Activated T-cell treated with anti-CD3 and anti-CD28 coated beads, Interleukin-2, amount 50 U/mL, for 24 hours (primary cell): ENCODE data around the gene FTO.

ENCODE experiments used
- DNase-seq: peaks from one replicate; pipeline ENCODE4 v3.0.0-alpha.2; 2020
- H3K27ac Mint-ChIP-seq: 2 replicates; pipeline ENCODE4 v1.8.0; 2020; ENCODE audit warnings: mild to moderate bottlenecking, mixed read lengths
- H3K27me3 Mint-ChIP-seq: 2 replicates; pipeline ENCODE4 v1.8.0; 2020; ENCODE audit warnings: mixed read lengths
- H3K36me3 Mint-ChIP-seq: 2 replicates; pipeline ENCODE4 v1.8.0; 2020; ENCODE audit warnings: low read depth, mixed read lengths
- H3K4me1 Mint-ChIP-seq: 2 replicates; pipeline ENCODE4 v1.8.0; 2020; ENCODE audit warnings: low read depth, mixed read lengths
- H3K4me3 Mint-ChIP-seq: 2 replicates; pipeline ENCODE4 v1.8.0; 2020; ENCODE audit warnings: mild to moderate bottlenecking, moderate library complexity, mixed read lengths
- H3K9me3 Mint-ChIP-seq: 2 replicates; pipeline ENCODE4 v1.8.0; 2020; ENCODE audit warnings: mixed read lengths

FTO gene

DNA sequence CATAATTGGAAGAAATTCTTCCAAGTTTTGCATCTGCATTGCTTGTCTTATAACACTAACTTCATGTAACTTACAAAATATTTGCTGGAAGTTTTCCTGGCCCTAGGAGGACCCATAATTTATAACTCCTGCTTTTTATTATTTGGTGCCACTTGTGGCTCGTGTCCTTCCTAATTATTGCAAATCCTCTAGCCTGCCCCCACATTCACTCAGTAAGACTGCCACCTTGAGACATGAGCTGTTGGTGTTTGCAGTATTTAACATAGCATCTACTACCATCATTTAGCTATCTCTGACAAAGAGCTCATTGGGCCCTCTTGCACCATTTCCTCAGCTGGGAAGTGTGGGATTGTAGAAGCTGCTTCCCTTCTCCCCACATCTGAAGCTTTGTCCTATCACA, 49.5 kb downstream of the FTO start:
- Mint-ChIP-seq H3K27ac (no peak overlapping the region), H3K9me3 (no peaks in the 10 kb centered on the region), H3K4me3 (no peak overlapping the region), H3K36me3 (peaks cover 3% of the 10 kb centered on the region), H3K27me3 (no peaks in the 10 kb centered on the region), H3K4me1 (peaks cover 23% of the 10 kb centered on the region)
- no peak for DNase-seq

DNA sequence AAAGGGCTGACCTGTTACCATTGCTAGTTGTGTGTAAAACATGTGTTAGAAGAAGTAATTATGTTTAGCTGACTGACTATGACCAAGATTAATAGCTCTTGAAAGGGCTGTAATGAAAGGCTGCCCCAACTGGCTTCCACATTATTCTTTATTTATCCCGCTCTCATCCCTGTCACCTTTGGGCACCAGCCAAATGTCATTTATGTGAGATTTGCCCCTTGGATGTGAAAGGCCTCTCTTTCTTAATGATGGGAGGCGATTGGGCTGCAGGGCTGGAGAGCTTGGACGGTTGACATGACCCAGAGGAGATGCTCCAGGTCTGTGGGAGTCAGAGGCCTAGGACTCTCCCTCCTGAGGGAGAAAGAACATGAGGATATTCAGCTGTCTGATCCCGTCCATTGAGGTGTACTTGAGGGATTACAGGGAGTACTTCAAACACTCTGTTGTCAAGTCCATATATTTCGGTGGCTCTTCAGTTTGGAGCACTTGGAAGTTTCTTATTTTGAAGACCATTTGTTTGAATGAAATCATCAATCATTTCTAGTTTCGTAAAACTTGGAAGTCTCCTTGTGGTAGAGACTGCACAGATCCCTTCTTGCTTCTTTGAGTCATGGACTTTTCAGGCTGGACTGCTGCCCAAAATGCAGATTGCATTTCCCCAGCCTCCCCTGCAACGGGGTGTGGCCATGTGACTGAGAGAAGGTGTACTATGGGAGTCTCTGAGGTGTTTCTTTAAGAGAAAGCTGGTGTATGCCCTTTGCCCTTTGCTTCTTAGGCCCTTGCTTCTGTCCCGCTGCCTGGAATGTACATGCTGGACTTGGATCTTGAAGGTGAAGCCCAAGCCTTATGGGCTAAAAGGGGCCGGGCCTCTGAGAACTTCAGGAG, 51.3 kb downstream of the FTO start:
- Mint-ChIP-seq H3K36me3 (no peaks in the 10 kb centered on the region), H3K4me3 (no peak overlapping the region), H3K27me3 (no peaks in the 10 kb centered on the region), H3K9me3 (no peaks in the 10 kb centered on the region), H3K27ac (no peak overlapping the region), H3K4me1 (peaks cover 28% of the 10 kb centered on the region)
- no peak for DNase-seq

DNA sequence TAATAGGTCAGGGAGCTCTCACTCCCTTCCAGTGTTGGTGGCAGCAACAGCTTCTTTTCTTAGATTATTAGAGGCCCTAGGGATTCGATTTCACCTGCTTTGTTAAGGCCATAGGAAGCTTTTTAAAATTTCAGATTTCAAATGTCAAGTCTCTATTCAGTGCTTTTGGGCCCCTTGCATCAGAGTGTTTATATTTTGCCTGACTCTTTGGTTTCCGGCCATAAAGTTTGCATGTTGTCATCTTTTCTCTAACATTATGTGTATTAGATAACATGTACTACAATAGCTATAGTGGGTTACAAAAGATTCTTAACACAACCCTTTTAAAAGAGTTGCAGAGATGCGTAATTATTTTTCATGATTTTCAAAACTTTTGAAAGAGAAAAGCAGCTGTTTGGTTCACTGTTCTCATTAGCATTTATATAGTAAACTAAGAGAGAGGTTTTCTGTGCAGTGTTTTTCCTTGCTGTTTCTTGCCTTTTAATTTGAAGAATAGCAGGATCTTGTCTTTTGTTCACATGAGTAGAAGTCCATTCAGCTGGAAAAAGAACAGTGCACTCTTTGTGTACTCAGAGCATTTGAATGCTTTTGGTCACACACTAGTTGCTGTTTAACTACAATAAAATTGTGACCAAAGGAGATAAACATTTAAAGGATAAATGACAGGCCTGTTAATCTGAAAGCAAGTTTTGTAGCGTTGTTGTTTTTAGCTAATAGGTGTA, 52.5 kb downstream of the FTO start:
- Mint-ChIP-seq H3K27me3 (no peaks in the 10 kb centered on the region), H3K36me3 (no peaks in the 10 kb centered on the region), H3K27ac (no peak overlapping the region), H3K4me1 (peaks cover 29% of the 10 kb centered on the region), H3K4me3 (no peak overlapping the region), H3K9me3 (no peaks in the 10 kb centered on the region)
- no peak for DNase-seq

DNA sequence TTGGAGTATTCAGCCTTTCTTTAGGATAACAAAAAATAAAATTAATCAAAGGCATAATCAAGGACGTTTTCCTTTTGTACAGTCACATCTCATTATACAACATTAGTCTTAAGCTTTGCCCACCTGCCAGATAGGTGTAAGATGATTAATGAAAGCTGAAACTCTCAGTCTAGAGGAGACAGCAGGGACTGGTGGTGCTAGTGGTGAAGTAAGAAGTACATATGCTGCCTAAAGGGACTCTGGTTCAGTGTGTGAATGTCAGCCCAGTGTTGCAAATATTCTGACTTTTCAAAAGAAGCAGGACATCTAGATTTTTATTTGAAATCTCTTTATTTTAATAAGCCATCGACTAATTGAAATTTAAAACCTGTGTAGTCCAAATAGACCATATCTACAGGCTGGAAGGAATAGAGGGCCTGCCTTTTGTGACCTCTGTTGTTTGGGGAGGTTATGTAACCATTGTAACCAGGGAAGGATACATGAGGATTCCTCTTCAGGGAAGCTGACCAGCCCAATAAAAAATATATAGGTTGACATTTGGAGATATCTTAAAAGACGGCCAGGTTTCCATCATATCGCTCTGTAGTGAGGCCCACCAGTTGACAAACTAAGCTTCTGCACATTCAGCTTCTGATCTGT, 54.1 kb downstream of the FTO start:
- no peak for DNase-seq
- no peaks in the 10 kb centered on the region for H3K9me3 Mint-ChIP-seq
- H3K4me1 Mint-ChIP-seq = peaks cover 37% of the 10 kb centered on the region
- H3K27me3 Mint-ChIP-seq = no peaks in the 10 kb centered on the region
- H3K4me3 Mint-ChIP-seq = no peak overlapping the region
- H3K36me3 Mint-ChIP-seq = no peaks in the 10 kb centered on the region
- no peak overlapping the region for H3K27ac Mint-ChIP-seq

DNA sequence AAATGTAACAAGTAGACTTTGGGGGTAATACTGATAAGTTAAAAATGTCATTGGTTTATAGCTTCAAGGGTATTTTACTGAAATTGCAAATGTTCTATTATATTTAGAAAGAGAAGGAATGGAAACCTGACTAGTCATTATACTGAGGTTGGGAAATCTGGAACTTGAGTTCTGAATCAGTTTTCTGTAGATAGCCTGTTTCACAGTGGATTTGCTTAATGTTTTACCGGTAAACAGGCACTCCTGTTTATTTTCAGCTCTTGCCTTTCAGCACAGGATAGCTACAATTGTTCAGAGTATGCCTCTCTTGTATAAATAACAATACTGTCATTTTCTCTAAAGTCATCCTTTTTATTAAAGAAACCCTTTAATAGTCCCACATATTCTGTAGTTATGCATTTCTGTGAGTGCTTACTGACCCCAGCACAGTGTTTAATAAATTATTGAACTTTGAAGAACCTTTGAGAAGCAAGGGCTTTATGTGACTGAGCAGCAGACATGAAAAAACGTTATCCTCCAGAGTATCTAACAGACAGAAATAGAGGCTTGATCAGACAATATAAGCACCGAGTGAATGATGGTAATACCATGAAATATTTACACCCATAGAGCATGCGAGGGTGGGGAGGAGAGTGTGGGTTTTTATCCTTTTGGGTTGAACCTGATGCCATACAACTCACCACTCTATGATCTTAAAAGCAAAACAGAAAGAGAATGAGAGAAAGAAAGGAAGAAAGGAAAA, 58.2 kb downstream of the FTO start:
- Mint-ChIP-seq H3K27ac (no peak overlapping the region), H3K27me3 (no peaks in the 10 kb centered on the region), H3K4me1 (peaks cover 43% of the 10 kb centered on the region), H3K36me3 (no peaks in the 10 kb centered on the region), H3K9me3 (no peaks in the 10 kb centered on the region), H3K4me3 (no peak overlapping the region)
- DNase-seq = no peak

DNA sequence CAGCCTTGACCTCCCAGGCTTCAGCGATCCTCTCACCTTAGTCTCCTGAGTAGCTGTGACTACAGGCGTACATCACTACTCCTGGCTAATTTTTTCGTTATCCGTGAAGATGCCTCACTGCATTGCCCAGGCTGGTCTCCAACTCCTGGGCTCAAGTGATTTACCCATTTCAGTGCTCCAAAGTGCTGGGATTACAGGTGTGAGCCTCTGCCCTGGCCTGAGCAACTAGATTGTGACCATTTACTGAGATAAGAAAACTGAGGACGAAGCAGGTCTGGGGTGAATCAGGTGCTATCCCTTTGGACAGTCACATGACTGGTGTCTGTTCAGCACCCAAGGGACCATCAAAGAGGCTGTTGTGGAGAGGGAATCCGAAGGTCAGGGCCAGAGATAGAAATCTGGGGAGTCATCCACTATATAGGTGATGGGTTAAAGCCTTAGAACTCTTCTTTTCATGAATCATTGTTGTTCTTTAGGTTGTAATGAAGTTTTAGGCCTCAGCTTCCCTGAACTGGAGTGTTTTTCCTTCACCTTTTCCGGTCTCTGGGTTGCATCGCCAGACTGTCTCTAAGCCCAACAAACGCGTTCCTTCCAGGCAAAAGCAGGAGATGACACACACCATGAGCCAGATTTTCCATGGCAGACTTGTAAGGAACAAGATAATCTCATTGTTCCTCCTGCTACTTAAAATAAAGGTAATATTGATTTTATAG, 62.5 kb downstream of the FTO start:
- Mint-ChIP-seq H3K9me3 (no peaks in the 10 kb centered on the region), H3K27me3 (no peaks in the 10 kb centered on the region), H3K4me3 (no peak overlapping the region), H3K4me1 (peaks cover 53% of the 10 kb centered on the region), H3K36me3 (no peaks in the 10 kb centered on the region), H3K27ac (no peak overlapping the region)
- DNase-seq = no peak

DNA sequence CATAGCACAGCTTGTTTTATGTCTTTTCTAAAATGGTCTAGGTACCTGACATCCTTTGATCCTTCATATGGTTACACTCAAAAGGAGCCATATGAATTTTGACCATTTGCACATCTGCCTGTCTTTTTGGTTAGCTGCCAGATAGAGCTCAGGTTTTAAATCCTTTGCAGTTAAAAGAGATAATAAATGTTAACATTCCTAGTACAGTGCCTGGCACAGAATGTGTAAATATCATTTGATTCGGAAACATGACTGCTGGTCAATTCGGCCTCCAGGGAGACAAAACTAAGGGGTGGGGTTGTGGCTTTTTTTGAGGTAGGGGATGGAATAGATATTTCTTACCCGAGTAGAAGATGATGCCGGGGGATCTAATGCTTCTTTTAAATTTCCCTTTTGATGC, 64.2 kb downstream of the FTO start:
- peaks cover 44% of the 10 kb centered on the region for H3K4me1 Mint-ChIP-seq
- no peaks in the 10 kb centered on the region for H3K27me3 Mint-ChIP-seq
- H3K9me3 Mint-ChIP-seq = no peaks in the 10 kb centered on the region
- no peaks in the 10 kb centered on the region for H3K36me3 Mint-ChIP-seq
- no peak overlapping the region for H3K4me3 Mint-ChIP-seq
- peak overlapping the region; percentile 4 for H3K27ac Mint-ChIP-seq
- DNase-seq = no peak

DNA sequence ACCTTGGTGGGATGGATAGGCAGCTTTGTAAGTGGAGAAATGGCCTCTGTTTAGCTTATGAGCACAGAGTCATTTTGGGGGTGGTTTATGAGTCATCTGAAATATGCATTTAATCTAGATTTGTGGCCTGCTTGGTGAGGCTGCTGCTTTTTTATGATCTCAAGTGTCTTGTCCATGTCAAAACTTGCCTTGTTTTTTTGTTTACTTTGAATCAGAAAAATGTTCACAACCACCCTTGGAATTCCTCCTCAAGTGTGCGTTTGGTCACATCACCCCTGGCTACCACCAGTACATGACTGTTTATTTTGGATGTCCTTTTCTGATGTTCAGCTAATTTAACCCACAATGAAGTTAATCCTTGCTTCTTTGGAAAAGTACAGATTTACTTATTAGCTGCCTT, 64.6 kb downstream of the FTO start:
- Mint-ChIP-seq H3K27ac (peak overlapping the region; percentile 4), H3K4me3 (no peak overlapping the region), H3K27me3 (no peaks in the 10 kb centered on the region), H3K9me3 (no peaks in the 10 kb centered on the region), H3K36me3 (no peaks in the 10 kb centered on the region), H3K4me1 (peaks cover 39% of the 10 kb centered on the region)
- DNase-seq = no peak

DNA sequence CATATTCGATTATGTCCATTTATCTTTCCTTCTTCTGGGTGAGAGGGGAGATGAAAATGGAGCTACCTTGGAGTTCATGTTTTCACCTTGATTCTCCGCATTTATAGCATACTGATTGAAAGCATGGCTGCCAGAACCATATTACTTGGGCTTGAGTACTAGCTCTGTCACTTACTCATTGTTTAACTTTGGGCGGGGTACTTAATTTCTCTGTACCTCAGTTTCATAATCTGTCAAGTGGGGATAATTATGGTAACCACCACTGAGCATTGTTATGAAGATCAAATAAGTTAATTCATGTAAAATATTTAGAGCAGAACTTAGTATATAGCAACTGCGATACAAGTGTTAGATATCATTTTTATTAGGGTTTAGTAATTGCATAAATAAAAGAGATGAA, 65.2 kb downstream of the FTO start:
- H3K27me3 Mint-ChIP-seq = no peaks in the 10 kb centered on the region
- H3K27ac Mint-ChIP-seq = peak overlapping the region; percentile 4
- H3K4me1 Mint-ChIP-seq = peaks cover 36% of the 10 kb centered on the region
- DNase-seq = no peak
- no peak overlapping the region for H3K4me3 Mint-ChIP-seq
- no peaks in the 10 kb centered on the region for H3K9me3 Mint-ChIP-seq
- H3K36me3 Mint-ChIP-seq = no peaks in the 10 kb centered on the region

DNA sequence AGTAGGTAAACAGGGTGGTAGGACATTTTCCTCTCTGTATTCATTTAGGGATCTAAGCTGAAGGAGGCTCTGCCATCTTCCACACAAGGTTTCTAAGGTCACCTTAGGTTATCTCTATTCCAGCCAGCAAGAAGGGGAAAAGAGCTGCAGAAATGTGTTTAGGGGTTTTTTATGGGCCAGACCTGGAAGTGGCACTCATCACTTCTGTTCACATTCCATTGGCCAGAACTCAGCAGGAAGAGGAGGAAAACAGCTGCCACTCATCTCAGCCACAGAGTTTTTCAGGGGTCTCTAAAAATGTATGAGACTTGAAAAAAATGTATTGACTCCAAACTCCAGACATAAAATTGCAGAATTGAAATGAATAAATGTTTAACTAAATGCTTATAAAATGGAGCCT, 65.8 kb downstream of the FTO start:
- no peak overlapping the region for H3K27ac Mint-ChIP-seq
- no peaks in the 10 kb centered on the region for H3K27me3 Mint-ChIP-seq
- peaks cover 41% of the 10 kb centered on the region for H3K4me1 Mint-ChIP-seq
- no peak overlapping the region for H3K4me3 Mint-ChIP-seq
- no peaks in the 10 kb centered on the region for H3K36me3 Mint-ChIP-seq
- DNase-seq = no peak
- H3K9me3 Mint-ChIP-seq = no peaks in the 10 kb centered on the region

DNA sequence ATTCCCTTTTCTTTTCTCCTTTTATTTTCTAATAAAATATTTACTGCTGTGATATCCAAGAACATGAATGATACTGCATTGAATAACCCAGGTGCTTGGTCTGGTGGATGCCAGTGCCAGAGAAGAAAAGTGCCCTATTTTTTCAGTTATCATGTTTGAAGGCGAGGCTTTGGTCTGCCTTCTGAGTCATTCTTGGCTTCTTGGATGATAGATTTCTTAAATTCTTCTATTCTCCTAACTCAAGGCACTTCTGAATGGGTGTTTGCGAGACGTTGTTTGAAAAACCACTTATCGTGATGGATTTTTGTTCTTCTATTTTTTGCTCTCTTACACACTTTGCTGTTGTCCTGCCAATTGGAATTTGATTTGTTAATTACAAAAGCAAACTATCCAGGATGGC, 66.7 kb downstream of the FTO start:
- Mint-ChIP-seq H3K4me3 (no peak overlapping the region), H3K27ac (no peak overlapping the region), H3K27me3 (no peaks in the 10 kb centered on the region), H3K9me3 (no peaks in the 10 kb centered on the region), H3K36me3 (no peaks in the 10 kb centered on the region), H3K4me1 (peaks cover 45% of the 10 kb centered on the region)
- no peak for DNase-seq

DNA sequence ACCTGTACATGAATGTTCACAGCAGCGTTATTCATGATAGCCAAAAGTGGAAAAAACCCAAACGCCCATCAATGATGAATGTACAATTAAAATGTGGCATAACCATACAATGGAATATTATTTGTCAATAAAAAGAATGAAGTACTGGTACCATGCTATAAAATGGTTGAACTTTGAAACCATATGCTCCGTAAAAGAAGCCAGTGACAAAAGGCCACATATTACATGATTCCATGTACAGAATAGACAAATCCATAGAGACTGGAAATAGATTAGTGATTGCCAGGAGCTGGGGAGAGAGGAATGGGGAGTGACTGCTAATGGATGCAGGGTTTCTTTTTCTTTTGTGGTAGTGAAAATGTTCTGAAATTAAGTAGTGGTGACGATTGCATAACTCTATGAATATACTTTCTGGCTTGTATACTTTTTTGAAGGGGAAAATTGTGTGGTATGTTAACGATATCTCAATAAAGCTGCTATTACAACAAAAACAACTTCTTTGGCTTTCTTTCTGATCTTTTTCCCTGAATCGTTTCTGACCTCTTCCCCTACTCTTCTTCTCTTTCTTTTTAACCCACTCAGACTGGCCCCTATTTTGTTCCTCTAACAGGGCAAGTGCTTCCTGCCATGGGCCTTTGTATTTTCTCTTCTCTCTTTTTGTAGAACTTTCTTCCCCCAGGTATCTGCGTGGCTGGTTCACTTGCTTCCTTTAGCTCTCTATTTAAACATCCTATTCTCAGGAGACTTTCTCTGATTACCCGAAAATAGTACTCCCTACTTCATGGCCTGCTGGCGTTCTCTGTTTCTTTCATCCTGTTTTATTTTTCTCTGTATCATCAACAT, 67.9 kb downstream of the FTO start:
- DNase-seq = no peak
- Mint-ChIP-seq H3K27ac (no peak overlapping the region), H3K4me3 (no peak overlapping the region), H3K4me1 (peaks cover 42% of the 10 kb centered on the region), H3K27me3 (no peaks in the 10 kb centered on the region), H3K36me3 (no peaks in the 10 kb centered on the region), H3K9me3 (no peaks in the 10 kb centered on the region)

DNA sequence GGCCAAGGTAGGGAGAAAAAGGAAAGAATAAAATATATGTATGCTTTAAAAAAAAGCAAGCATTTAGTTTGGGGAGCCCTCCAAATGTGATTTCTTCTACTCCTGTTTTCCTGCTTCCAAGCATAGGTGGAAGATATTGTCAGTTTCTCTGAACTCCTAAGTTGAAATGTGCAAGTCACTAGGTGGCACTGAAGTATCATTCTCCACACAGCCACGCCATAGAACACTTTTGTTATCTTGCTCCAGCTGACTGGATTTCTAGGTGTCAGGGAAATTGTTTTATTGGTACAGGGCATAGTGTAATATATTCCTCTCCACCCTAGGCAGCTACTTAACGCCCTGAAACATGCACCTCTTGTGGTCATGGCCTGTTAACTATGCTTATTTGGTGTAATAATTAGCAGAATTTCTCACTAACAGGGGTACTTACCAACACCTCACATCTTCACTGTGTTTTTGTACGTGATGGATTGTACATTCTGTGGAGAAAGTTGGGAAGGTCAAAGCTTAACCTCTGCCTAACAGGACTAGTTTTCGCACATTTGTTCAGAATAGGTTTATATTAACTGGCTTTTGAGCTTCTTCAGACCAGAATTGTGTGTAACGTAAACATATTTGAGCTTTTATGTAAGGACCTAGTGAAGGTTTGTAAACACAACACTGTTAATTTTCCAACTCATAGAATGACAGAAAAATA, 69.3 kb downstream of the FTO start:
- Mint-ChIP-seq H3K4me3 (no peak overlapping the region), H3K27ac (no peak overlapping the region)
- no peak for DNase-seq

More for the DNA sequence above, 69.3 kb downstream of the FTO start:
- H3K27me3 Mint-ChIP-seq = no peaks in the 10 kb centered on the region
- no peaks in the 10 kb centered on the region for H3K36me3 Mint-ChIP-seq
- peaks cover 40% of the 10 kb centered on the region for H3K4me1 Mint-ChIP-seq
- H3K9me3 Mint-ChIP-seq = no peaks in the 10 kb centered on the region
